ENCODE results near the gene KCNH8.

The KCNH8 gene

DNA sequence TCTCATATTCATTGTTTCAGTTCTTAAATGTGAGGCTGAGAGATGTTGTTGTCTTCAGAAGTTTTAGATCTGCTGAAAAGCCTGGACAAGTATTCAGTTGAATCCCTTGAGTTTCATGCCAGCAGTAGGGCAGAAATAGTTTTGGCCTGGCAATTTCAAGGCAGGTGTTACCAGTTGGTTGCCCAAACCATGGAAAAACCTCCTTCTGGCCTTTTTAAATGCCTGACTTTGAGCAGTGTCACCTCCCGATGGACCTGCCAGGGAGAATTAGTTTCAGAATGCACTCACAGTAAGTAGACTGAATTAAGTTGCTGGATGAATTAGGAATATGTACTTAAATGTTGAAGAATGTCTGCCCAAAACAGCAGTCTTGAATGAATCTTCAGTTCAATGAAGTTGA lies 383.1 kb downstream of the KCNH8 start:
- H2BK15ac ChIP-seq (replicated peaks; ENCODE audit: low read depth): no peak overlapping the region
- WGBS (ENCODE audit: extremely low coverage, insufficient coverage, low lambda C conversion rate): no CpG with 5 or more reads among the region's 1 CpG
- no peaks in the 10 kb centered on the region for H3K36me3 ChIP-seq (ENCODE audit: control insufficient read depth, insufficient read depth, low read length)
- no peak overlapping the region for H3K27ac ChIP-seq (ENCODE audit: low read depth, low read length)
- H3K27me3 ChIP-seq (ENCODE audit: insufficient read depth, low read length, poor library complexity): no peaks in the 10 kb centered on the region
- H3K4me3 ChIP-seq (ENCODE audit: low read length): no peak overlapping the region
- H2BK120ac ChIP-seq (ENCODE audit: low read depth, low read length): no peak overlapping the region
- H3K23ac ChIP-seq (ENCODE audit: low read length): no peak overlapping the region
- H4K8ac ChIP-seq (ENCODE audit: low read depth, low read length): no peak overlapping the region
- no peak overlapping the region for H3K56ac ChIP-seq (ENCODE audit: low read length)
- H3K79me2 ChIP-seq (ENCODE audit: control insufficient read depth, insufficient read depth, low read length): no peaks in the 10 kb centered on the region
- H3K79me1 ChIP-seq (ENCODE audit: low read length): no peaks in the 10 kb centered on the region
- no peak overlapping the region for H3K18ac ChIP-seq (ENCODE audit: low read length)
- H3K9ac ChIP-seq (ENCODE audit: low read length): no peak overlapping the region
- no peak overlapping the region for H3K4ac ChIP-seq (ENCODE audit: low read depth, low read length)
- no peak for DNase-seq
- no peak overlapping the region for H4K5ac ChIP-seq (ENCODE audit: low read length)
- H3K4me2 ChIP-seq (ENCODE audit: low read length): no peak overlapping the region
- no peak overlapping the region for H2BK5ac ChIP-seq (ENCODE audit: low read length)
- no peaks in the 10 kb centered on the region for H3K4me1 ChIP-seq (ENCODE audit: control insufficient read depth, low read depth, low read length)
- H2AK5ac ChIP-seq (ENCODE audit: low read length): no peak overlapping the region

DNA sequence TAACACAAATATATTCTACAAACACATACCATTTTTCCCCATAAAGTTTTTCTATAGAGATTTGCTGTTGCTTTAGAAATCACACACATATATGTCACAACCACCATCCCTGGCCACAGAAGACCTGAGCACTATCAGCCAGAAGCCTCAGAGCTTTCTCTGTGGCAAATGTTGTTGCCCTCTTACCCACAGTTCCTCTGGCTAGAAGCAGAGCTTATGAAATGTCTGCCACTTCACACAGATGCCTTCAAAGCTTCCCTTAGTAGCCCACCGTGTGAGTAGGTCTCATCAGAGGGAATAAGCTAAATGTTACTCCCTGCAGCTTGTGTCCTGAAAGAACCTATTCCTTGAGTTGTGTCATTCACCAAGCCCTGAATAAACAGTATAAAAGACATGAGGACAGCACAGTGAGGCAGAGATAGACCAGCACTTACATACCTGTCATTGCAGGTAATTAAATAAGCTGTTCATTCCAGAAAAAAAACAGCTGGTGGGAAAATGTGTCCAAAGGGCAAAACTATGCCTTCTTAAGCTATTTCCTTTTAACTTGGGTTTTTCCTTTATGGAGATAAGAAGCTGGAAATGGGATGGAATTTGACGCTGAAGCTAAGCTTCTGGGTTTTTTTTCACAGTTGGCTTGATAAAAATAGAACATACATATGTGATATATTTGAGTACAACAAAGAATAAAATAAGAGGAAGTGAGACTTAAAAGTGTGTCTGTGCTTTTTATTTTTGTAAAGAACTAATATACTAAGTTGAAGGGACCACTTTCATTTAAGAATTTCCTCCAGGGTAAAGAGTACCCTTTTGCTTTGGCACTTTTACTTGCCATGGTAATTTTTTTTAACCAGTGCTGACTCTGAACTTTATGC lies 391.4 kb downstream of the KCNH8 start:
- no peak overlapping the region for H3K4ac ChIP-seq (ENCODE audit: low read depth, low read length)
- H3K27ac ChIP-seq (ENCODE audit: low read depth, low read length): no peak overlapping the region
- H3K9ac ChIP-seq (ENCODE audit: low read length): no peak overlapping the region
- no peak overlapping the region for H2BK15ac ChIP-seq (replicated peaks; ENCODE audit: low read depth)
- H2BK120ac ChIP-seq (ENCODE audit: low read depth, low read length): no peak overlapping the region
- H3K4me3 ChIP-seq (ENCODE audit: low read length): no peak overlapping the region
- no CpG with 5 or more reads among the region's 2 CpGs for WGBS (ENCODE audit: extremely low coverage, insufficient coverage, low lambda C conversion rate)
- no peaks in the 10 kb centered on the region for H3K27me3 ChIP-seq (ENCODE audit: insufficient read depth, low read length, poor library complexity)
- H2AK5ac ChIP-seq (ENCODE audit: low read length): no peak overlapping the region
- no peak overlapping the region for H4K8ac ChIP-seq (ENCODE audit: low read depth, low read length)
- DNase-seq: no peak
- no peaks in the 10 kb centered on the region for H3K79me1 ChIP-seq (ENCODE audit: low read length)
- H3K4me1 ChIP-seq (ENCODE audit: control insufficient read depth, low read depth, low read length): no peaks in the 10 kb centered on the region
- H4K5ac ChIP-seq (ENCODE audit: low read length): no peak overlapping the region
- no peaks in the 10 kb centered on the region for H3K79me2 ChIP-seq (ENCODE audit: control insufficient read depth, insufficient read depth, low read length)
- no peak overlapping the region for H3K18ac ChIP-seq (ENCODE audit: low read length)
- no peaks in the 10 kb centered on the region for H3K36me3 ChIP-seq (ENCODE audit: control insufficient read depth, insufficient read depth, low read length)
- H3K23ac ChIP-seq (ENCODE audit: low read length): no peak overlapping the region
- no peak overlapping the region for H3K56ac ChIP-seq (ENCODE audit: low read length)
- no peak overlapping the region for H2BK5ac ChIP-seq (ENCODE audit: low read length)
- no peak overlapping the region for H3K4me2 ChIP-seq (ENCODE audit: low read length)

GRCh38 chr3:19540464-19540863 lies 392.2 kb downstream of the KCNH8 start:
- Histone ChIP-seq H3K4me2 (ENCODE audit: low read length) (no peak overlapping the region), H3K36me3 (ENCODE audit: control insufficient read depth, insufficient read depth, low read length) (no peaks in the 10 kb centered on the region), H3K79me2 (ENCODE audit: control insufficient read depth, insufficient read depth, low read length) (no peaks in the 10 kb centered on the region), H3K23ac (ENCODE audit: low read length) (no peak overlapping the region), H3K4me1 (ENCODE audit: control insufficient read depth, low read depth, low read length) (no peaks in the 10 kb centered on the region), H2BK120ac (ENCODE audit: low read depth, low read length) (no peak overlapping the region), H3K56ac (ENCODE audit: low read length) (no peak overlapping the region), H3K18ac (ENCODE audit: low read length) (no peak overlapping the region), H3K4me3 (ENCODE audit: low read length) (no peak overlapping the region), H2BK15ac (replicated peaks; ENCODE audit: low read depth) (no peak overlapping the region), H3K4ac (ENCODE audit: low read depth, low read length) (no peak overlapping the region), H3K27me3 (ENCODE audit: insufficient read depth, low read length, poor library complexity) (no peaks in the 10 kb centered on the region), H3K27ac (ENCODE audit: low read depth, low read length) (no peak overlapping the region), H2AK5ac (ENCODE audit: low read length) (no peak overlapping the region), H4K5ac (ENCODE audit: low read length) (no peak overlapping the region), H2BK5ac (ENCODE audit: low read length) (no peak overlapping the region), H3K9ac (ENCODE audit: low read length) (no peak overlapping the region), H4K8ac (ENCODE audit: low read depth, low read length) (no peak overlapping the region), H3K79me1 (ENCODE audit: low read length) (no peaks in the 10 kb centered on the region)
- WGBS (ENCODE audit: extremely low coverage, insufficient coverage, low lambda C conversion rate): no CpG with 5 or more reads among the region's 3 CpGs
- no peak for DNase-seq

- DNase-seq: no peak
- Histone ChIP-seq H3K79me2 (ENCODE audit: control insufficient read depth, insufficient read depth, low read length) (no peaks in the 10 kb centered on the region), H3K27ac (ENCODE audit: low read depth, low read length) (no peak overlapping the region), H3K27me3 (ENCODE audit: insufficient read depth, low read length, poor library complexity) (no peaks in the 10 kb centered on the region), H3K79me1 (ENCODE audit: low read length) (no peaks in the 10 kb centered on the region), H2BK5ac (ENCODE audit: low read length) (no peak overlapping the region), H4K5ac (ENCODE audit: low read length) (no peak overlapping the region), H2BK120ac (ENCODE audit: low read depth, low read length) (no peak overlapping the region), H3K9ac (ENCODE audit: low read length) (no peak overlapping the region), H3K4me2 (ENCODE audit: low read length) (no peak overlapping the region), H2AK5ac (ENCODE audit: low read length) (no peak overlapping the region), H3K23ac (ENCODE audit: low read length) (no peak overlapping the region), H3K4ac (ENCODE audit: low read depth, low read length) (no peak overlapping the region), H3K36me3 (ENCODE audit: control insufficient read depth, insufficient read depth, low read length) (no peaks in the 10 kb centered on the region), H2BK15ac (replicated peaks; ENCODE audit: low read depth) (no peak overlapping the region), H3K4me3 (ENCODE audit: low read length) (no peak overlapping the region), H3K56ac (ENCODE audit: low read length) (no peak overlapping the region), H3K18ac (ENCODE audit: low read length) (no peak overlapping the region), H3K4me1 (ENCODE audit: control insufficient read depth, low read depth, low read length) (no peaks in the 10 kb centered on the region), H4K8ac (ENCODE audit: low read depth, low read length) (no peak overlapping the region)
- WGBS (ENCODE audit: extremely low coverage, insufficient coverage, low lambda C conversion rate): no CpG with 5 or more reads among the region's 2 CpGs
Measured at GRCh38 chr3:19541284-19541683, 393.0 kb downstream of the KCNH8 start.

DNA sequence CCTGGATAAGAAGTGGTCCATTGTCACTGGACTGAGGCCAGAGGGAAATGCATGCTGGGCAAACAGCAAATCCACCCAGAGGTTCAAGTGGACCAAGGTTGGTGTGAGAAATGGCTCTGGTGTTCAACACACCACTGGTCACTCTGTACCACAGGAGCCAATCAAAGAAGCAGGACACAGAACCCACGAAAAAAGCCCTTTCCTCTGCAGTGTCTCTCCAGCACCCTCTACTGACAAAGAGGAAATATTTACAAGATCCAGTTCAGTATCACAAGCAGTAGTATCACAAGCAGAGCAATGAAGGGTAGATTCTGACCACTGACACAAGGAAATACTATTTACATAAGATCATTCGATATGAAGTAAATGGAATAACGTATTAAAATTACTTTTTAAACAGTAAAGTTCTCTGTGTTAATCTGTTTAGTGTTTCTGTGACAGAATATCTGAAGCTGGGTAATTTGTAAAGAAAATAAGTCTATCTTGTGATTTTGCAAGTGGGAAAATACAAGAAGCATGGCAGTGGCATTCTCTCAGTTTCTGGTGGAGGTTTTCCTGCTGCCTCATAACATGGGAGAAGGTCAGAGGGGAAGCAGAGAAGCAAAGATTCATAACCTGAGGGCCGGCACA lies 395.0 kb downstream of the KCNH8 start:
- H3K79me1 ChIP-seq (ENCODE audit: low read length): no peaks in the 10 kb centered on the region
- H3K27ac ChIP-seq (ENCODE audit: low read depth, low read length): no peak overlapping the region
- WGBS (ENCODE audit: extremely low coverage, insufficient coverage, low lambda C conversion rate): no CpG with 5 or more reads among the region's 4 CpGs
- no peak overlapping the region for H4K8ac ChIP-seq (ENCODE audit: low read depth, low read length)
- H3K4me2 ChIP-seq (ENCODE audit: low read length): no peak overlapping the region
- H3K4ac ChIP-seq (ENCODE audit: low read depth, low read length): no peak overlapping the region
- H3K56ac ChIP-seq (ENCODE audit: low read length): no peak overlapping the region
- H2BK120ac ChIP-seq (ENCODE audit: low read depth, low read length): no peak overlapping the region
- H2AK5ac ChIP-seq (ENCODE audit: low read length): no peak overlapping the region
- no peak overlapping the region for H4K5ac ChIP-seq (ENCODE audit: low read length)
- no peak overlapping the region for H3K18ac ChIP-seq (ENCODE audit: low read length)
- H3K79me2 ChIP-seq (ENCODE audit: control insufficient read depth, insufficient read depth, low read length): no peaks in the 10 kb centered on the region
- no peak overlapping the region for H2BK5ac ChIP-seq (ENCODE audit: low read length)
- no peaks in the 10 kb centered on the region for H3K27me3 ChIP-seq (ENCODE audit: insufficient read depth, low read length, poor library complexity)
- no peak overlapping the region for H3K4me3 ChIP-seq (ENCODE audit: low read length)
- H2BK15ac ChIP-seq (replicated peaks; ENCODE audit: low read depth): no peak overlapping the region
- DNase-seq: peak; percentile 76
- no peaks in the 10 kb centered on the region for H3K36me3 ChIP-seq (ENCODE audit: control insufficient read depth, insufficient read depth, low read length)
- no peak overlapping the region for H3K23ac ChIP-seq (ENCODE audit: low read length)
- H3K9ac ChIP-seq (ENCODE audit: low read length): no peak overlapping the region
- no peaks in the 10 kb centered on the region for H3K4me1 ChIP-seq (ENCODE audit: control insufficient read depth, low read depth, low read length)
